ENCODE measurements around the gene GZF1.
"Not testable (repeated sequence)": the region's sequence is repeated elsewhere in the genome, so short reads cannot be mapped to it uniquely, and the experiment has no call there.

Gene GZF1

DNA sequence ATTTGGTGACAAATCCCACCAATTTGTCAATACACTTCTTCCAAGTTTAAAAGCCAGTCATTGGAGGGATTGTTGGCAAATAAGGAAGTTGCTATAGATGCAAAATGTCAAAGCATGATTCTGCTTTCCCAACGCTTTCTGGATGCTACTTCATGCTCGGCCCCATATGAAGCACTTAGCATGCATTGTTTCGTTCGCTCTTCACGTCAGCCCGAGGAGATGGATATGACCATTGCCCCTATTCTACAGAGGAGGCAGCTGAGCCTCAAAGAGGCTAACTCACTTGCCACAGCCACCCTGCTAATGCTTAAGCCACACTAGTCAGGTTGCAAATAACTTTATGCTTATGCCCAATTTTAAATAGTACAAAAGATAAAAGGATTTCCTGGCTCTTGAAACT lies 14.2 kb upstream of the GZF1 start:
- no peak for DNase-seq (ENCODE audit: low spot score)

DNA sequence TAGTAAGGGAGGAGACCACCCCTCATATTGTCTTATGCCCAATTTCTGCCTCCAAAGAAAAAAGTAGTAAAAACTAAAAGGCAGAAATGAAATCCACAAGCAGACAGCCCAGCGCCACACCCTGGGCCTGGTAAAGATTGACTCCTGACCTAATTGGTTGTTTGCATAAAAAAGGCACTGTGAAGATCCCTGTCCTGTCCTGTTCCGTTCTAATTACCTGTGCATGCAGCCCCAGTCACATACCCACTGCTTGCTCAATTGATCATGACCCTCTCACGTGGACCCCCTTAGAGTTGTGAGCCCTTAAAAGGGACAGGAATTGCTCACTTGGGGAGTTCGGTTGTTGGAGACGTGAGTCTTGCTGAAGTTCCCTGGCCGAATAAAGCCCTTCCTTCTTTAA lies 13.5 kb upstream of the GZF1 start:
- not testable (repeated sequence) for DNase-seq (ENCODE audit: low spot score)

DNA sequence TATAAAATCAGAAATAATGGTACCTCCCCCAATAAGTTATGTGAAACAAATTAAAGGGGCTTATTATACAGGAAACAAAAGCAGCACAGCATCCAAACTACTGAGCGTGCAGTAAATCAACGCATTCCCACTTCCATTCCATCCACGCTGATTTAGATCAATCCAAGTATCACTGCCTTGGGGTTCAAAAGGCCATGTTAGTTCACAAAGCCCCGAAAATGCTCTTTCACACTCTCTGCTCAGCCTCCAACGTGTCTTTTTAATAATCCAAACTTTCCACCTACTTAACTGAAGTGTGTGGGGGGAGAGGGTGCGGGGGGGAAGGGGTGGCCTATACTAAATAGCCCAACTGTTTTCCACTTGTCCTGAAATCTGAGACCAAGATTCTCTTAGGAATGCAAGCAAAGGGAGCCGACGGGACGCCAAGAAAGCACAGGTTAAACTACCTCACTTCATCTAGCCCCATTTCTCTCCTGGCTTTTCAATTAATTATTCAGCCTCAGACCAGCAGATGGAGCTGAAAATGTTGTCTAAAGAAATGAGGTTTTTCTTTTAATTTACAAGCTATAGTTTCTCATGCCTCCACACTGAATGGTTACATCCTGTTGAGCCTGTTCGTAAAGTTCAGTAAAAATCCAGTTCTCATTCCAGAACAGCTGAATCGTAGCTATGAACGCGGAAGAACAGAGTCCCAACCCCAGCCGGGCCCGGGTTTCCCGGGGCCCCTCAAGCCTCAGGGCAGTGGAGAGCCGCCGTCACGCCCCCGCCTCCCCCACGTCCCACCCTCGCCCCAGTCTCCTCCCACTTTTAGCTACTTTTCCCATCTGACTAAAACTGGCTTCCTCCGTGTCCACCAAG lies 12.4 kb upstream of the GZF1 start:
- peak; percentile 77 for DNase-seq (ENCODE audit: low spot score)

DNA sequence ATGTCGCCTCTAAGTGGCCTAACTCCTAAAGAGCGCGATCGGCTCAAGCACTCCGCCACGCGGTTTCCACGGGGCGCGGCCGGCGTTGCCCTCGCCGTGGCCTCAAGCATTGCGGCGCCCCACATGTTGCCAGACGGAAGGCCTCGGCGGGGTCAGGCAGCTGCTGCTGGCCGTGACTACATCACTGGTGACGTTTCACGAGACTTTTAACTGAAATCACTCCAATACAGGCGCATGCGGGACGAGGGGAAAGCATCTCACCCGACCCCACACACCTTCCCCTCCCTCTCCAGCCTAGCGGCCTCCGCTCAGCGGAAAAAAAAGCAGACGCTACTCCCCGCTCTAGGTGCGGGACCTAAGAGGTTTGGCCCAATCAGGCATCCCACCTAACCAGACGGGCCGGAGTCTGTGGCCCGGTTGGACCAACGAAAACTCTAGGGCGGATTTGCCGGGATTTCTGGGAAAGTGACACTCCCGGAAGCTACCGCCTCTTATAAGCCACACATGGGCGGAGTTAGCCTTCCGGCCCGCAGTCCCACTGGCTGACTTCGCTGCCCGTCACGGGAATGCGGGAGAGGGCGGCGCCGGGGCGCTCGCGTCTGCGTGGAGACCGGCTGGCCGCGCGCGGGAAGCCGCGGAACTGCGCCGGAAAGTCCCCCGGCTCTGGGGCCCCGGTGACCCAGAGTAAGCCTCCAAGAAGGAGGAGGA lies 11.6 kb upstream of the GZF1 start, which contains the start of gene NXT1:
NXT1 (plus strand) TSS at position 596 of the 708 bp plus-strand sequence. CDS start 3,251 bp downstream, outside the sequence.
- peak; percentile 98 for DNase-seq (ENCODE audit: low spot score)

DNA sequence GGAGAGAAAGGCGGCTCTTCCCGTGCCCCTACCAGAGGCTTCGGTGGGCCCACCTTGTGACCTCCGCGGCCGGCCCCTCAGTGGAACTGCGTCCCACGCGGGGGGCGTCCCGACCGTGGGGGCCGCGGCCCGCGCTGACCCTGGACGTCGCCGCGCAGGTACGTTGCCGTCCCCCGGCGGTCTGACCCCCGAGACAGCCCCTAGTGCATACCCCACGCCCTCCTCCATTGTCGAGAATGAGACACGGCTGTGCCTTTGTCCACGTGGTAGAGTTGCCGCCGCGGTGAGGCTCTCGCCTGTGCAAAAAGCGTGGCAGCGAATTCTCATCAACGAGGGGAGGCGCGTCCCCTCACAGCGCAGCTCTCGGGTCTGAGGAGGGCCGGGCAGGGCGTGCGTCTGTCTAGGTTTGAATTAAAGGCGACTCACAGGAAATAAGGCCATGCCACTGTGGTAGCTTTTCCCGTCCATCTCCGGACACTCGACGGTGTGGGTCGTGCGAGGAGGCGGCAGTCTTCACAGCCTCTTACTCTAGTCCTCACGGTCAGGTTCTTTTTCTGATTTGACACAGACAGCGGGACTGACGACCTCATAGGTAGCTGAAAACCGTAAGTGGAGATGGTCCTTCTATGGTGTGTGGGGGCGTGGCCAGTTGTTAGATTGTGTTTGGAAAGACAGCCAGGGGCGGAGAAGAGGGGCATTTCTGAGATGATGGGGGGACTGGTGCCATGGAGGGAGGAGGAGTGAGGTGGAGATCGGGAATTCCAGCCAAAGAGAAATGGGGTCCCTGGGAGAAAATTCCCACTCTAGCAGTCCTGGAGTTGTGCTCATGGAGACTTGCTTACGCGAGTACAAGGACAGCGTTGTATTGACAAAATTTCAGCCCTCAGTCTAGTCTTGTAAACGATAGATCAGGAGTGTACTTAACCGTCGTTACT lies 10.8 kb upstream of the GZF1 start:
- peak; percentile 63 for DNase-seq (ENCODE audit: low spot score)

DNA sequence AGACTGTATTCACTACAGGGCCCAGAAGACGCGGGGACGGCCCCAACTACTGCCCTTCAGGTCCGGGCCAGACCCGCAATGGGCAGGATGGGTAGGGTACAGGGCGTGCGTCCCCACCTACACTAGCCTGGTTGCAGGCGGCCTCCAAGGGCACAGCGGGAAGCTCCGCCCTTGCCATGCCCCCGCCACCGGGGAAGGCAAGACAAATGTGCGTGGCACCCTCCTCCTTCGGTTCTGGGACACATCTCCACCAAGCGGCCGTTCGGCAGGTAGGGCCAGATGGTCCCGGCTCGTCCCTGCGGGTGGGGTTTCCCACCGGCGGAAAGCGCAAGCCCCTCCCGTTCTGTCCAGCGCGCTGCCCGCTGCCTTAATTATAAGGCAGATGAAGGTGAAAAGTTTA lies 5.8 kb upstream of the GZF1 start:
- DNase-seq (ENCODE audit: low spot score) = no peak

DNA sequence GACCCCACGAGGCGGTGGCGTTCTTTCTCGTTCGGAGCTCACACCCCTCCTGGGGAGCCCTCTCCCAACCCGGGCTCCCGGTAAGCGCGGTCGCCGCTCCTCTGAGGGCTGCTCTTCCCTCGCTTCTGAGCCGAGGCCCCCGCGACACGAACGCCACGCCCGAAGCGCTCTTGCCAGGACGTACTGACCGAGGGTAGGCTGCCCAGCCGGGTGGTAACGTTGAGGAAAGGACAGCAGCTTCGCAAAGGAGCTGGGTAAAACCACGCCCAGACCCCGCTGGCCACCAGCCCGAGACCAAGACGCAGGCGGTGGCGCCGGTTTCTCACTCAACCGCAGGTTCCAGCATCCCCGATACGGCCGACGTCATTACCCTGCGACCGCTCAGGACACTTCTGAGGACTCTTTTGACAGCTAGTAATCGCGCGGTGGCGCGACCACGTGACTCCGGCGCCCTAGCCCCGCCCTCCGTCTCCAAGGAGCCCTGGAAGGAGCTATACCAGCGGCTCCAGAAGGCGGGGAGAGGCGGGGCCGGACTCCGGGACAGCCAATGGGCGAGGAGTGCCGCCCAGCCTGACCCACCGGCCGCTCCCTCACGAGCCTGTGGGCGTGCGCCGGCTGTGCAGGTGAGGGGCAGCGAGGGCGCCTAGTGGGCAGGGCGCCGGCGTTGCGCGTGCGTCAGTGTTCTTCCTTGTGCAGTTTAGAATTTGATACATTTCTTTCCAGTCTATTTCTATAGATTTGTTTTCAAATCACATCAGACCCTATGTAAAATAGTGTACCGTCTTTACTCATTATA lies 4.0 kb upstream of the GZF1 start:
- DNase-seq (ENCODE audit: low spot score) = peak; percentile 100

DNA sequence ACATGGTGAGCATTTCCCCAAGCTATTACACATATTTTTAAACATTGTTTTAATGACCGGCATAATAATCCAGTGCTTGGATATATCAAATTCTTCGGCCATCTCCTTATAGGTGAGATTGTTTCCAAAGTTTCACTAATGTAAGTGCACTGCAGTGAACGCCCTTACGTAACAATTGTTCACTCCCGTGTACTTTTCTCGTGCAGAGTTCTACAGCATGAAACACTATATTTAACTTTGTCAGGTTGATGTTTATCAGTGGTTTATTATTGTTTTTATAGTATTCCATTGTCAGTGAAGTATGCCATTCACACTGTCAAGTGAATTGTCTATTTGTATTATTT lies 3.4 kb upstream of the GZF1 start:
- no peak for DNase-seq (ENCODE audit: low spot score)

DNA sequence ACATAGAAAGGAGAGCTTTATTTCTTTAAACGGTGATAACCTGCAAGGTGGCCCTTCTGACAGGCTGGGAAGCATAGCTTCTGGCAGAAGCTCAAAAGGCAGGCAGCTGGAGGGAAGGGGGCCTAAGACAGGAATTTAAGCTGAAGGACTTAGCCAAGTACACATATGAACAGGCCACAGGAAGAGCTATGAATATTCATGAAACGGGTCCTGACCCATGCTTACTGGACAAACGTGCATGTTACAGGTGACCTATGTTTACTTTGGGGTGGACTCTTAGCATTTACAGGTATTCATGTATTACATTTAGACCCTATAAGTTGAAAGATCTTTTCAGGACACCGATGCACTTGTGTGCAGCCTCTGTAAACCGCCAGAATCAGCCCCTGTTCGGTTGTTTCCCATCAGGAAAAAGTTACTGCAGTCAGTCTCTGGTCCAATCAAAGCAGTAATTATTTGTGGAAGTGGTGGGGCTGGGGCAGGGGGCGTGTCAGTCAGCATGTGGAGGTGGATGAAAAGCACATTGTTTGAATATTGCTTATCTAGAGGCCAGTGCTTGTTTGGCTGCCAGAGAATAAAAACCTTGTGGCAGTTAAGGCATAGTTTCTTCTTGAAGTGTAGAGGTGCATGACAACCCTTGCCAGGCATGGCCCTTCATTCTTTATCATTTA lies 2.9 kb upstream of the GZF1 start:
- no peak for DNase-seq (ENCODE audit: low spot score)

DNA sequence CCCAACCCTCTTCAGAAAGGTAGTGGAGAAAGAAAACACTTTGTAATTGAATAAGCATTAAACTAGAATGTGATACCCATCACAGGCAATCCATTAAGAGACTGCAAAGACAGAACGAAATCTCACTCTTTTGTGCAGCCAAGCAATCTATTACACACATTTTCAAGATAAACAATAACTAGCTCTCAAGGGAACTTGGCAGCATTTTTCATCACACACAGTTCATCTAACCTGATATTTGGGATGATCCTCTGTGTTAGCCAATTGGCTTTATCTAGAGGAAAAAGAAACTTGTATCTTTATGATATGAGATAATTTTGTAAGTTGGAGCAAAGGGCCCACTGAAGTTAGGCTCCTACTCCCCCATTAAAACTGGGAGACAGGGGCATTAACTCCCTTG lies 1.5 kb upstream of the GZF1 start:
- DNase-seq (ENCODE audit: low spot score) = no peak

DNA sequence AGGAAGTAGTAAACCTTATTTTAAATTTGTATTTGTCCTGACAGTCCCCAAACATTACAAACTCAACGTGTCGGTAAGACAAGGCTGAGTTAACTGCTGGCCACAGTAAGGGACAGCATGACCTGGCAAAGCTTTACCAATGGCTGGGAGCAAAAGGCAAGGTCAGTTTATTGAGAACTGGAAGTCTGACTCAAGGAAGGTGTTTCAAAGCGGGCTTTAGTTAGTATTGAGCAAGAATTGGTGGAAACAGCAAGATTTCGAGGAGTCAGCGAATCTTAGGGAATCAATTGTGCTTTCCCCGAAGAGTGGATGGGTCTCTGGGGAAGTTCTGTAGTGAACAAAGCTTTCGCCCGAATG lies 885 bp upstream of the GZF1 start:
- DNase-seq (ENCODE audit: low spot score) = no peak

DNA sequence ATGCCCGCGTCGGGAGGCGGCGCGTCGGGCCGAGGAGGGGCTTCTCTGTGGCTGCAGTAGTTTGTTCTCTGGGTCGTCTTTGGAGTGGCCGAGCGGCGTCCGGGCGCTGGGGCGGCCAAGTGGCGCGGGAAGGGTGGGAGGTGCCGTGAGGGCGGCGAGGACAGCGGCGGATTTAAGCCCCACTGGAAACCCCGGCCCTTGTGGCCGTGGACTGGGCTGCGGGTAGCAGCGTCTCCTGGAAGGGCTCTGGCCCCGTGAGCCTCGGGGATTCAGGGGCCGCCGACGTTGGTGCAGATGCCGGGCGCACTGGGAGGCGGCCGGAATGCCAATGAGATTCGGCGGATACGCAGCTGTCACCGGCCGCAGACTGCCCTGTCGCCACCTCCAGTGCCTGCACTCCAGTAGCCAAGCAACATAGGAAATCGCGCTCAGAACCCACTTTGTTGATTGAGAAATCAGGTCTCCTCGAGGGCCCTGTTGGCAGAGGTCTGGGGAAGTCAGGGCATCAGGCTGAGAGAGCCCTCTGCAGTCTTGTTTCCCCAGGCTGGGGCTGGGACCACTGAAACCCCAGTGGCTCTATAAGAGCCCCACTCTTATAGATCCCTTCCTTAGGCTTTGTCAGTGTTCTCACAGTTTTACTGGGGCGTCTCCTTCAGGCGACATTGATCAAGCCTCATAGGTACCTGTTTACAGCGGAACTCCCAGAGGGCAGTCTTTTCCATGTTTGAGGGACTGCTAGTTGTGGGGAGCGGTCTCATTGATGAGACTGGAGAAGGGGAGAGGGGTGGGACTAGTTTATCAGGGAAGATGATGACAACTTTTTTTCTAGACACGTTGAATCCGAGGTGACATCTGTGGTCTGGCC lies 642 bp downstream of the GZF1 start:
- DNase-seq (ENCODE audit: low spot score) = peak; percentile 17

DNA sequence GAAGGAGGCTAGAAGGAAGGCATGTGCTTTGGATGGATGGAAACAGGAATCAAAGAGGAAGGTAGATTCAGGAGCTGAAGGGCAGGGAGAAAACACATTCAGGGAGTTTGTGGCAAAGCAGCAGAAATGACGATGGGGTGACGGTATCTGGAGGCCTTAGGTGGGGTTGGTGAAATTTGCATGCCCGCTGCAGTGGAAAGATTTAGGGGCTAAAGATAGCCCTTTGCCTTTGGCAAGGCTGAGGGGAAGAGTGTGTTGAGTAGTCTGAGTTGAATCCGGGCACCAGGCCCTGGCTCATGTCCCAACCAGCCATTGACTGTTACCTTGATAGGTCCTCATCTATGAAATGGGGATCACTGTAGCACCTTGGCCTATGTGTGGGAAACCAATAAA lies 1.3 kb downstream of the GZF1 start:
- DNase-seq (ENCODE audit: low spot score) = no peak

DNA sequence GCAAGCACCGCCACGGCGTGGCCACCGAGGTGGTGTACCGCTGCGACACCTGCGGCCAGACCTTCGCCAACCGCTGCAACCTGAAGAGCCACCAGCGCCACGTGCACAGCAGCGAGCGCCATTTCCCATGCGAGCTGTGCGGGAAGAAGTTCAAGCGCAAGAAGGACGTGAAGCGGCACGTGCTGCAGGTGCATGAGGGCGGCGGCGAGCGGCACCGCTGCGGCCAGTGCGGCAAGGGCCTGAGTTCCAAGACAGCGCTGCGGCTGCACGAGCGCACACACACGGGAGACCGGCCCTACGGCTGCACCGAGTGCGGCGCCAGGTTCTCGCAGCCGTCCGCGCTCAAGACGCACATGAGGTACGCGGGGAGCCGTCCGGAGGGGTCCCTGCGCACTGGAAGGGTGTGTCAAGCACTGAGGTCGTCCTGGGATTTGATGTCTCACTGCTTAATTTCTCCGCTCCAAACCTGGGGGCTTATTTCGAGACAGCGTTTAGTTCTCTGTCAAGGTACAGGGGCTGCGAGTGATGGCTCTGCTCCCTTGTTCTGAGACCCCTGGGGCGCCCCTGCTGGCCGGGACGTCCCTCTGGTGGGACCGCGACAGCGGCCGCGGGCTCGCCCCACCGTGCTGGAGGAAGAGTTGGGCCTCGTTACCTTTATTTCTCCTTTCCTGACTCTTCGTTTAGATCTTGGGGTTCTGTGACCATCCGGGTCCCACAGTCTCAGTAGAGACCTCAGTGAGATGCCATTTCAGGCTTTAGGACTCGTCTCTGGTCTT lies 3.6 kb downstream of the GZF1 start:
- no peak for DNase-seq (ENCODE audit: low spot score)

DNA sequence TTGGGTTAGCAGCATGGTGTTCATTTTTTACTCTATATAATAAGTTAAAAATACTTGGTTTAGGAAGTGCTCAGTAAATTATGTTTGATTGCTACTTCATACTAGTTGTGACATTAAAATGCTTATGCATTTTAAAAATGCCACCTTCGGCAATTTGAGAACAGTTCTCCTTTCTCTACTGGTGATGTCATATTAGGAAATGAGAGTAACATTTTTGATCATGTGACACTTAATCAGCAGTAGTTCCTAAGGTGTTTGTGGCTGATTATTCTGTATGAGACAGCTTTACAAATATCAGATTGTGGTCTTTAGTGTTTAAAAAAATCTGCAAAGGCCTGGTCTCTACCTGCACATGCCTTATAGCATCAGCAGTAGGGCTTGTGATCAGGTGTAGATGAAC lies 4.4 kb downstream of the GZF1 start:
- peak; percentile 51 for DNase-seq (ENCODE audit: low spot score)

DNA sequence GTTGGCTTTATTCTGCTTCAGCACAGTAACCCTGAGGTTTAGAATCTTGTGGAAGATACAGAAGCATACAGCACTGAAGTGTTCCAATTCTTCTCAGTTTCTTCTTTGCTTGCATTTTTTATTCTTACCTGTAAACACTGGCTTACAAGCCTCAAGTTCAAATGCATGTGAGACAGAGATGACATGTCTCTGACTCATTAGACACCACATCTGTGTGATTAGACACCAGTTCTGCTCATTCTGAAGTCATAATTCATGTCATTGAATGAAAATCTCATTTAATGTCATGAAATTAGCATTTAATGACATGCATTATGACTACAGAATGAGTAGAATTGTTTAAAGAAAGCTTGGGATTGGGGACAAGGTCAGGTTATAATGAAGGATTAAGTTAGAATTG lies 5.8 kb downstream of the GZF1 start:
- DNase-seq (ENCODE audit: low spot score) = peak; percentile 39

DNA sequence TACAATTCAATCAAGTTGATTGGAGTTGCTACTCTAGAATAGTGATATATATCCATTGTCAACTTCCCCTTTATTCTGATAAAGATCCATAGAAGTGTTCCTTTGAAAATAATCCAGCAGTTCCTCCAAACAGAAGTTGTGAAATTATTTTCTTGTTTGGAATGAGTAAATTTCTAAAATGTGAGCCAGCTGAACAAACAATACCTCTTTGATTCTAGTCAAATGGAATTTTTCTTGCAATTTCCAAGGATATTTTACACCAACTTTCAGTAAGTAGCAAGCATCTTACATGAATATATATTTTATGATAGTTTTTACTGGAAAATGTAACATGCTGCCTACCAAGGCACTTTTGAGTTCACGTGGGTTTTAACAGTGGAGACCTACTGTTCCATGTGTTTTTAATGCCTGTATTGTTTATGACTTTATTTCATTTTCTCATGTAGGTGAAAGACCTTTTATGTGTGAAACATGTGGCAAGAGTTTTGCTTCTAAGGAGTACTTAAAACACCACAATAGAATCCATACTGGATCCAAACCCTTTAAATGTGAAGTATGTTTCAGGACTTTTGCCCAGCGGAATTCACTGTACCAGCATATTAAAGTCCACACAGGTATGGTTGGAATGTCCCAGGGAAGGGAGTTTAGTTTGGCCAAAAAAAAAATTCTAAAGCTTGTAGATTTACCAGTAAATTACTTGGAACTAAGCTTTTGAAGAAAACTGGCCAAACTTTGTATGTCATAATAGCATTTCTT lies 6.5 kb downstream of the GZF1 start:
- DNase-seq (ENCODE audit: low spot score) = no peak

DNA sequence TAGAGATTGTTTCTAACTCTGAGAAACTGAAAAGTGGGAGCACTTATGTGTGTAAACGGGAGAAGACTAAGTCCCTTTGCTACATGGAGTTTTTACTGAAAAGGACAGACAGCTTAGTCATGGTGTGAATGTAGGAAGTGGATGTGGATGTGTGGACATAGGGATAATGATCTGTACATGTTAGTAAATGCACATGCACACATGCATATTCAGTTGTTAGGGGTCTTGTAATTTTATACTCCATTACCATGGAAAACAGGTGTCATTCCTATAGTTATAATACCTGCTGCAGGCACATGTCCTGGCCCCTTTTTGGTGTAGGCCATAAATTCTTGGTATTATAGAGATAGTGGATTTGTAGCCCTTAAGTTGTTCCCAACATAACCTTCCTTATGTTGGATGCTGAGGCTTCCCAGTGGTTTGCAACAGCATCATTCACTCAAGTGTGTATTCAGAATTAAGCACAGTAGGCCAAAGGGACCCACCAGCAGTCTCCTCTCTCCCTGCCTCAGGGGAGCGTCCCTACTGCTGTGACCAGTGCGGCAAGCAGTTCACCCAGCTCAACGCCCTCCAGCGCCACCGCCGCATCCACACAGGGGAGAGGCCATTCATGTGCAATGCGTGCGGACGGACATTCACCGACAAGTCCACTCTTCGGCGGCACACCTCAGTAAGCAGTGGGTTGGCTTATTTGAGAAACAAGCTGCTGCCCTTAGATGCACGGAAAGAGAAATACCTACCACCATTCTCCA lies 7.3 kb downstream of the GZF1 start:
- DNase-seq (ENCODE audit: low spot score) = no peak

Data from activated CD4-positive, alpha-beta T cell treated with anti-CD3 and anti-CD28 coated beads, Interleukin-2, Interleukin-4, amounts not matched to agents 100 ng/mL and 50 ng/mL, durations not matched to agents 16 hours and 8 hours (primary cell).